HG02588 (cell line): Measurements from ENCODE around the gene MEIOC.
"Not testable (repeated sequence)": the region's sequence is repeated elsewhere in the genome, so short reads cannot be mapped to it uniquely, and the experiment has no call there.

Experiments
- ATAC-seq: cut with Tn5 transposase; IDR thresholded peaks from one replicate; pipeline ENCODE4 v1.9.1; 2021; ENCODE audit warnings: mild to moderate bottlenecking, moderate library complexity; ENCODE audit not compliant: unreplicated experiment

The MEIOC gene

GRCh38 chr17:44700288-44700687, 44.0 kb downstream of the MEIOC start:
- ATAC-seq = not testable (repeated sequence)

GRCh38 chr17:44707755-44708400, 51.6 kb downstream of the MEIOC start:
- no peak for ATAC-seq

GRCh38 chr17:44708401-44709263, 52.4 kb downstream of the MEIOC start, which contains the start of gene DBF4B:
TSS of gene DBF4B (plus strand) at chr17:44708665. CDS start at chr17:44708821, 156 bp downstream.
- peak; percentile 53 for ATAC-seq

- ATAC-seq = no peak
These were observed 63.2 kb downstream of the MEIOC start for GRCh38 chr17:44719444-44719843.

GRCh38 chr17:44722254-44722653, 66.0 kb downstream of the MEIOC start:
- ATAC-seq = no peak
